Activated naive CD4-positive, alpha-beta T cell treated with anti-CD3 and anti-CD28 coated beads, Interleukin-2, amount 50 U/mL, for 16 hours (primary cell): ENCODE measurements around the gene UBAC2.

ENCODE experiments used
- DNase-seq: peaks from one replicate; pipeline ENCODE4 v3.0.0-alpha.2; 2020

UBAC2 gene

GRCh38 chr13:99273128-99273527 is 72.5 kb downstream of the UBAC2 start:
- no peak for DNase-seq

GRCh38 chr13:99275093-99275469 is 74.4 kb downstream of the UBAC2 start:
- DNase-seq, result no peak

GRCh38 chr13:99276706-99277105 is 76.1 kb downstream of the UBAC2 start:
- DNase-seq, result no peak

- DNase-seq, result no peak
Measured at GRCh38 chr13:99277629-99278028, 77.0 kb downstream of the UBAC2 start.

- DNase-seq, result no peak
Measured at GRCh38 chr13:99278200-99278599, 77.5 kb downstream of the UBAC2 start.

- DNase-seq, result no peak
Measured at GRCh38 chr13:99278843-99279242, 78.2 kb downstream of the UBAC2 start.

GRCh38 chr13:99279637-99280036 is 79.0 kb downstream of the UBAC2 start:
- no peak for DNase-seq

- DNase-seq, result no peak
Measured at GRCh38 chr13:99280166-99280565, 79.5 kb downstream of the UBAC2 start.

- DNase-seq, result peak; percentile 39
Measured at GRCh38 chr13:99281811-99282263, 81.2 kb downstream of the UBAC2 start.

- no peak for DNase-seq
Measured at GRCh38 chr13:99282264-99283231, 81.9 kb downstream of the UBAC2 start.

- no peak for DNase-seq
Measured at GRCh38 chr13:99285432-99286182, 85.0 kb downstream of the UBAC2 start.

- DNase-seq, result no peak
Measured at GRCh38 chr13:99287551-99287950, 86.9 kb downstream of the UBAC2 start.

GRCh38 chr13:99288089-99288488 is 87.4 kb downstream of the UBAC2 start:
- DNase-seq, result peak; percentile 55

GRCh38 chr13:99289271-99289670 is 88.6 kb downstream of the UBAC2 start:
- DNase-seq, result no peak

- DNase-seq, result peak; percentile 33
Measured at GRCh38 chr13:99289674-99290337, 89.2 kb downstream of the UBAC2 start.

GRCh38 chr13:99290894-99291293 is 90.2 kb downstream of the UBAC2 start:
- DNase-seq, result no peak

- no peak for DNase-seq
Measured at GRCh38 chr13:99293178-99293577, 92.5 kb downstream of the UBAC2 start.

- DNase-seq, result no peak
Measured at GRCh38 chr13:99294198-99294597, 93.5 kb downstream of the UBAC2 start.

GRCh38 chr13:99294958-99295357 is 94.3 kb downstream of the UBAC2 start:
- DNase-seq, result no peak

- DNase-seq, result no peak
Measured at GRCh38 chr13:99295488-99296252, 95.0 kb downstream of the UBAC2 start.

- no peak for DNase-seq
Measured at GRCh38 chr13:99296398-99296797, 95.7 kb downstream of the UBAC2 start.

- DNase-seq, result no peak
Measured at GRCh38 chr13:99297331-99297730, 96.7 kb downstream of the UBAC2 start.

- no peak for DNase-seq
Measured at GRCh38 chr13:99298056-99298455, 97.4 kb downstream of the UBAC2 start.
